H1 (cell line): ENCODE measurements around the gene KCNA10. TPM values are rescaled to one million over a fixed set of nuclear protein-coding genes. Genes with fewer than 3 reads are reported as not detected.

Source experiments
- CTCF ChIA-PET: fragments of 300-600 bp; sonication (Branson Sonifier 250); formaldehyde crosslinking; loops from one replicate; lab custom pipeline; 2021; ENCODE audit not compliant: partially characterized antibody; lab: Charles Lee
- POLR2A ChIA-PET: fragments of 300-600 bp; sonication (Branson Sonifier 250); formaldehyde crosslinking; loops from one replicate; lab custom pipeline; 2021; ENCODE audit warnings: inconsistent platforms; ENCODE audit not compliant: partially characterized antibody; lab: Charles Lee
- DNase-seq, 2 experiments: peaks; one replicate each; pipeline versions ENCODE4 v3.0.0 to v3.0.0-alpha.2; 2010 to 2022; ENCODE audit warnings: low spot score in 2 of 2, low read depth in 1 of 2, mixed read lengths in 1 of 2
- FAIRE-seq: peaks from 2 replicates; lab custom pipeline; 2011; peaks lifted over from hg19 to GRCh38; lab: Jason Lieb, UNC
- H2AFZ ChIP-seq: 2 replicates; pipeline ENCODE4 v1.8.1; 2012; ENCODE audit warnings: low read length, inconsistent platforms
- H2AK5ac ChIP-seq: 2 replicates; pipeline ENCODE4 v1.6.1; 2013; ENCODE audit warnings: low read depth, low read length
- H2BK120ac ChIP-seq: replicated peaks from 2 replicates; pipeline ENCODE3; 2013; ENCODE audit warnings: low read depth, low read length, inconsistent platforms
- H2BK12ac ChIP-seq: 2 replicates; pipeline ENCODE4 v1.6.1; 2013; ENCODE audit warnings: low read depth, low read length
- H2BK15ac ChIP-seq: 2 replicates; pipeline ENCODE4 v1.6.1; 2013; ENCODE audit warnings: low read length
- H2BK20ac ChIP-seq: 2 replicates; pipeline ENCODE4 v1.6.1; 2013; ENCODE audit warnings: low read length
- H2BK5ac ChIP-seq: 2 replicates; pipeline ENCODE4 v1.6.1; 2013; ENCODE audit warnings: low read depth, low read length
- H3K14ac ChIP-seq: 2 replicates; pipeline ENCODE4 v1.6.1; 2013; ENCODE audit warnings: inconsistent platforms; ENCODE audit not compliant: insufficient read length
- H3K18ac ChIP-seq: 2 replicates; pipeline ENCODE4 v1.6.1; 2013; ENCODE audit warnings: low read length; ENCODE audit errors: extremely low read depth
- H3K23ac ChIP-seq: 2 replicates; pipeline ENCODE4 v1.6.1; 2013; ENCODE audit warnings: inconsistent platforms; ENCODE audit not compliant: insufficient read length
- H3K23me2 ChIP-seq: 2 replicates; pipeline ENCODE4 v1.6.1; 2013; ENCODE audit warnings: low read depth, low read length
- H3K27ac ChIP-seq: 2 replicates; pipeline ENCODE4 v1.6.1; 2011; ENCODE audit warnings: low read depth, low read length, inconsistent platforms
- H3K27me3 ChIP-seq, 4 experiments: replicated peaks in 1 of 4; 1 replicate in 1 of 4; 2 replicates in 3 of 4; pipeline versions ENCODE4 v1.6.1 to v1.8.1; 2011 to 2013; ENCODE audit warnings: low read length in 3 of 4, mild to moderate bottlenecking in 3 of 4, inconsistent platforms in 2 of 4, mixed read lengths in 2 of 4, moderate library complexity in 1 of 4; ENCODE audit not compliant: control insufficient read depth in 3 of 4, insufficient read depth in 3 of 4; ENCODE audit errors: extremely low read depth in 1 of 4
- H3K36me3 ChIP-seq, 4 experiments: 2 replicates each; pipeline versions ENCODE4 v1.6.1 to v1.8.1; 2011 to 2013; ENCODE audit warnings: mild to moderate bottlenecking in 4 of 4, low read length in 3 of 4, moderate library complexity in 2 of 4, control low read depth in 1 of 4, inconsistent platforms in 1 of 4; ENCODE audit not compliant: insufficient read depth in 4 of 4, control insufficient read depth in 2 of 4
- H3K4ac ChIP-seq: replicated peaks from 2 replicates; pipeline ENCODE3; 2013; ENCODE audit warnings: low read length, low read depth, mixed read lengths, inconsistent platforms; ENCODE audit not compliant: insufficient read length
- H3K4me1 ChIP-seq, 4 experiments: replicated peaks in 1 of 4; 1 replicate in 1 of 4; 2 replicates in 3 of 4; pipeline versions ENCODE4 v1.6.1 to v1.8.1; 2011 to 2013; ENCODE audit warnings: low read length in 3 of 4, inconsistent platforms in 2 of 4, mixed read lengths in 1 of 4; ENCODE audit not compliant: insufficient read depth in 4 of 4, control insufficient read depth in 3 of 4
- H3K4me2 ChIP-seq, 2 experiments: 2 replicates each; pipeline versions ENCODE4 v1.6.1 to v1.8.1; 2011 to 2013; ENCODE audit warnings: low read depth in 2 of 2, low read length in 2 of 2, control low read depth in 1 of 2, inconsistent platforms in 1 of 2, mild to moderate bottlenecking in 1 of 2; ENCODE audit not compliant: insufficient read depth in 1 of 2
- H3K4me3 ChIP-seq, 4 experiments: fragments of 200-600, 300-600 bp in 1 of 4; sonication (generic), shearing (Covaris generic), sonication (Bioruptor Twin) in 1 of 4; 2 replicates each; pipeline versions ENCODE4 v1.5.1 to v1.8.1; 2011 to 2016; ENCODE audit warnings: low read length in 4 of 4, low read depth in 3 of 4, control low read depth in 2 of 4, inconsistent platforms in 2 of 4, mild to moderate bottlenecking in 2 of 4, mixed read lengths in 1 of 4, moderate library complexity in 1 of 4; ENCODE audit not compliant: insufficient read depth in 2 of 4; ENCODE audit errors: extremely low read depth in 1 of 4
- H3K56ac ChIP-seq: replicated peaks from 2 replicates; pipeline ENCODE3; 2013; ENCODE audit warnings: low read depth, mild to moderate bottlenecking, mixed read lengths, low read length, inconsistent platforms; ENCODE audit not compliant: insufficient read length
- H3K79me1 ChIP-seq: 2 replicates; pipeline ENCODE4 v1.6.1; 2013; ENCODE audit warnings: low read depth, low read length, control low read depth
- H3K79me2 ChIP-seq, 2 experiments: 2 replicates each; pipeline versions ENCODE4 v1.6.1 to v1.8.1; 2012 to 2013; ENCODE audit warnings: low read length in 2 of 2, mild to moderate bottlenecking in 2 of 2, inconsistent platforms in 1 of 2; ENCODE audit not compliant: insufficient read depth in 2 of 2, control insufficient read depth in 1 of 2
- H3K9ac ChIP-seq, 4 experiments: replicated peaks in 1 of 4; 1 replicate in 1 of 4; 2 replicates in 3 of 4; pipeline versions ENCODE4 v1.6.1 to v1.8.1; 2011 to 2013; ENCODE audit warnings: low read depth in 3 of 4, low read length in 3 of 4, control low read depth in 2 of 4, mild to moderate bottlenecking in 2 of 4, moderate library complexity in 2 of 4, inconsistent platforms in 1 of 4; ENCODE audit errors: extremely low read depth in 1 of 4
- H3K9me3 ChIP-seq, 2 experiments: 2 replicates each; pipeline versions ENCODE4 v1.6.1 to v1.8.1; 2012 to 2013; ENCODE audit warnings: mild to moderate bottlenecking in 2 of 2, moderate library complexity in 2 of 2, control low read depth in 1 of 2, inconsistent platforms in 1 of 2, low read depth in 1 of 2, low read length in 1 of 2, mixed read lengths in 1 of 2; ENCODE audit not compliant: insufficient read depth in 2 of 2
- H4K20me1 ChIP-seq, 2 experiments: replicated peaks in 1 of 2; 2 replicates each; pipeline versions ENCODE3 to v1.8.1; 2011 to 2013; ENCODE audit warnings: inconsistent platforms in 2 of 2, low read length in 2 of 2, mild to moderate bottlenecking in 1 of 2; ENCODE audit not compliant: insufficient read depth in 2 of 2, control insufficient read depth in 1 of 2
- H4K5ac ChIP-seq: 2 replicates; pipeline ENCODE4 v1.6.1; 2013; ENCODE audit warnings: low read length, low read depth, mixed read lengths, inconsistent platforms; ENCODE audit not compliant: insufficient read length
- H4K8ac ChIP-seq: 2 replicates; pipeline ENCODE4 v1.8.0; 2013; ENCODE audit warnings: mild to moderate bottlenecking, moderate library complexity, low read length, inconsistent platforms; ENCODE audit not compliant: insufficient read depth; ENCODE audit errors: extremely low read depth
- H4K91ac ChIP-seq: replicated peaks from 2 replicates; pipeline ENCODE3; 2013; ENCODE audit warnings: low read length, mixed read lengths, inconsistent platforms; ENCODE audit not compliant: insufficient read length
- BCL11A ChIP-seq, 2 experiments: IDR thresholded peaks; one replicate each; pipeline ENCODE4 v1.6.1; 2011; ENCODE audit warnings: low read depth in 2 of 2, low read length in 2 of 2, mild to moderate bottlenecking in 2 of 2
- CHD2 ChIP-seq: IDR thresholded peaks from 2 replicates; pipeline ENCODE4 v1.6.1; 2012; ENCODE audit warnings: low read length, improper control_type of control experiment
- EP300 ChIP-seq, 2 experiments: IDR thresholded peaks; 1 replicate in 1 of 2; 2 replicates in 1 of 2; pipeline ENCODE4 v1.6.1; 2011 to 2012; ENCODE audit warnings: low read depth in 2 of 2, low read length in 2 of 2, mild to moderate bottlenecking in 2 of 2, borderline replicate concordance in 1 of 2, inconsistent platforms in 1 of 2, moderate library complexity in 1 of 2
- EZH2 ChIP-seq: fragments of 200-600 bp; sonication (generic); IDR thresholded peaks from 2 replicates; pipeline ENCODE4 v1.7.1; 2012; ENCODE audit warnings: low read depth, mild to moderate bottlenecking, moderate library complexity, low read length, inconsistent platforms; ENCODE audit not compliant: severe bottlenecking
- FOSL1 ChIP-seq: IDR thresholded peaks from 2 replicates; pipeline ENCODE4 v1.6.1; 2011; ENCODE audit warnings: mild to moderate bottlenecking, low read depth, low read length, moderate library complexity; ENCODE audit not compliant: insufficient read depth
- HDAC2 ChIP-seq, 2 experiments: fragments of 300-600 bp in 1 of 2; sonication (generic) in 1 of 2; IDR thresholded peaks; 2 replicates each; pipeline ENCODE4 v1.6.1; 2011 to 2012; ENCODE audit warnings: low read depth in 2 of 2, low read length in 2 of 2, mild to moderate bottlenecking in 2 of 2, moderate library complexity in 2 of 2, borderline replicate concordance in 1 of 2, inconsistent platforms in 1 of 2
- NANOG ChIP-seq: IDR thresholded peaks from 2 replicates; pipeline ENCODE4 v1.6.1; 2011; ENCODE audit warnings: low read length, low read depth, mild to moderate bottlenecking, inconsistent platforms; ENCODE audit not compliant: insufficient read depth, poor library complexity, severe bottlenecking
- SIN3A ChIP-seq, 2 experiments: IDR thresholded peaks in 1 of 2; conservative IDR thresholded peaks in 1 of 2; 2 replicates each; pipeline ENCODE4 v1.6.1; 2011 to 2012; ENCODE audit warnings: low read length in 2 of 2, improper control_type of control experiment in 1 of 2, low read depth in 1 of 2, mild to moderate bottlenecking in 1 of 2
- SIX5 ChIP-seq: IDR thresholded peaks from 2 replicates; pipeline ENCODE4 v1.6.1; 2011; ENCODE audit warnings: mild to moderate bottlenecking, low read depth, low read length
- SRF ChIP-seq: IDR thresholded peaks from 2 replicates; pipeline ENCODE4 v1.6.1; 2011; ENCODE audit warnings: mild to moderate bottlenecking, low read depth, low read length, moderate library complexity
- SUZ12 ChIP-seq: fragments of 200-600 bp; sonication (generic); IDR thresholded peaks from 2 replicates; pipeline ENCODE4 v1.6.1; 2012; ENCODE audit warnings: mild to moderate bottlenecking, inconsistent platforms, low read length, moderate library complexity, mixed read lengths
- TAF1 ChIP-seq: IDR thresholded peaks from 2 replicates; pipeline ENCODE4 v1.6.1; 2011; ENCODE audit warnings: mild to moderate bottlenecking, low read depth, low read length
- WGBS, 2 experiments: shearing (Covaris generic) in 1 of 2; methylation state at CpG; one replicate each; pipeline versions ENCODE4 v1.1.6 to v1.1.7; 2013 to 2015; ENCODE audit warnings: low lambda C conversion rate in 2 of 2, mixed read lengths in 2 of 2, inconsistent platforms in 1 of 2, low coverage in 1 of 2, missing lambda C conversion rate in 1 of 2; ENCODE audit not compliant: insufficient replicate concordance in 2 of 2, insufficient coverage in 1 of 2, insufficient read length in 1 of 2; ENCODE audit errors: extremely low coverage in 1 of 2, missing lambda C conversion rate in 1 of 2; 5-methylcytosine and 5-hydroxymethylcytosine counted together
- polyA plus RNA-seq, 7 experiments: library from polyadenylated mRNA; depleted of rRNA in 3 of 7; stranded (reverse) in 5 of 7; unstranded in 2 of 7; fragments of >200 nt in 5 of 7; fragments of 200-250 nt in 2 of 7; gene quantifications; 1 replicate in 5 of 7; 2 replicates in 1 of 7; 4 replicates in 1 of 7; pipeline versions ENCODE4 v1.2.1 to v1.2.3, GENCODE V29; 2011 to 2013; ENCODE audit warnings: missing spikeins in 2 of 7, mixed read lengths in 2 of 7
- total RNA-seq: library from RNA; stranded (reverse); fragmentation: NEBNext Ultra II Directional; extraction: Animal tissue kit (Norgen Biotek cat#: 25700); gene quantifications from 2 replicates; pipeline ENCODE4 v1.2.1, GENCODE V29; 2021

Gene KCNA10
- total and polyA plus RNA-seq, 2 of the 8 experiments (the other 6 are each of a cell fraction or from before 2014, with no cell fraction given): not detected

DNA sequence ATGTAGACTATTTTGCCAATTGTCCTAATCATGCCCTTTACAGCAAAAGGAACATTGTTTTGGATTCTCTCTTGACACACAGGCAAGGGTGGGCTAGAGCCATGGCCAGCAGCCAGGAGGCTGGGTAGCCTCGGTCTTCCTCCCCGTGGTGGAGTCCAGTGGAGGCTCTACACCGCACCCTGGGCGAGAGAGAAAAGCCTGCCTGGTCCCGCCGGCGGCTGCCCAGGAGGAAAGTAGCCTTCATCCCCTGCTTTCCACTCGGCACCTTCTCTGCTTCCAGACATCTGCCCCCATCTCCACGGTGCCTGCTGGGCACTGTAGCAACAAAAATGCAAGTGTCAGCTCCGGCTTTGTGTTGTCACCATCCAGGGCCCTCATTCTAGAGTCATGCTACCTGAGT is 46.4 kb downstream of the KCNA10 start:
- FAIRE-seq: no peak
- CTCF ChIA-PET: interaction anchor here (0.7 to 4.0 kb wide), 7 partner anchors 12 to 275 kb away, joined by 3 to 41 read pairs (median 5); no protein-coding TSS in a partner anchor
- 77% methylated on average over 10 of the region's 10 CpGs; no CpG with 5 or more reads in 1 of the 2 experiments for WGBS, 2 experiments
- no peak for TF ChIP-seq EZH2
- TF ChIP-seq HDAC2 (IDR thresholded peaks at IDR 0.05; ENCODE audit: borderline replicate concordance in 1 of 2, low read depth in 2 of 2, low read length in 2 of 2): no peak
- TF ChIP-seq SUZ12: no peak
- no peak for TF ChIP-seq CHD2
- no peak for TF ChIP-seq BCL11A (IDR thresholded peaks at IDR 0.05; ENCODE audit: low read depth in 2 of 2, low read length in 2 of 2)
- TF ChIP-seq SIN3A (conservative IDR thresholded peaks at IDR 0.05 in 1 of 2, IDR thresholded peaks at IDR 0.05 in 1 of 2; ENCODE audit: low read depth in 1 of 2, low read length in 2 of 2): no peak
- TF ChIP-seq NANOG: no peak
- TF ChIP-seq EP300 (IDR thresholded peaks at IDR 0.05; ENCODE audit: borderline replicate concordance in 1 of 2, low read depth in 2 of 2, low read length in 2 of 2): no peak
- TF ChIP-seq FOSL1: no peak
- no peak for TF ChIP-seq TAF1
- no peak for TF ChIP-seq SRF
- TF ChIP-seq SIX5: no peak

More for the DNA sequence above, 46.4 kb downstream of the KCNA10 start:
- no peaks in the 10 kb centered on the region; the same call in 1 of the 2 replicates for H3K79me1 ChIP-seq
- no peak overlapping the region for H2BK20ac ChIP-seq
- no peak overlapping the region for H2AFZ ChIP-seq
- no peak overlapping the region for H3K27ac ChIP-seq
- peaks cover 0 to 2% (median 0%) of the 10 kb centered on the region in 4 experiments; a peak in 1 of 7 replicates for H3K4me1 ChIP-seq
- H3K79me2 ChIP-seq: no peaks in the 10 kb centered on the region
- H3K27me3 ChIP-seq: no peaks in the 10 kb centered on the region
- no peak overlapping the region for H2BK120ac ChIP-seq
- no peak overlapping the region for H4K5ac ChIP-seq
- H3K9me3 ChIP-seq: no peaks in the 10 kb centered on the region
- H3K4ac ChIP-seq: no peak overlapping the region
- H3K36me3 ChIP-seq: no peaks in the 10 kb centered on the region
- H2BK15ac ChIP-seq: no peak overlapping the region
- H3K9ac ChIP-seq: no peak overlapping the region
- no peaks in the 10 kb centered on the region for H4K20me1 ChIP-seq
- no peak overlapping the region for H4K91ac ChIP-seq
- no peak overlapping the region for H3K4me2 ChIP-seq
- no peak overlapping the region for H3K18ac ChIP-seq
- H2BK12ac ChIP-seq: no peak overlapping the region
- H4K8ac ChIP-seq: no peak overlapping the region
- DNase-seq: no peak
- POLR2A ChIA-PET: no interaction called here
- no peak overlapping the region for H3K4me3 ChIP-seq
- no peaks in the 10 kb centered on the region; the same call in 1 of the 2 replicates for H3K23me2 ChIP-seq
- no peak overlapping the region for H3K56ac ChIP-seq
- H2BK5ac ChIP-seq: no peak overlapping the region
- H2AK5ac ChIP-seq: no peak overlapping the region
- H3K14ac ChIP-seq: no peak overlapping the region
- no peak overlapping the region for H3K23ac ChIP-seq
